Measurements from ENCODE around the gene TMEM18.

TMEM18 gene

DNA sequence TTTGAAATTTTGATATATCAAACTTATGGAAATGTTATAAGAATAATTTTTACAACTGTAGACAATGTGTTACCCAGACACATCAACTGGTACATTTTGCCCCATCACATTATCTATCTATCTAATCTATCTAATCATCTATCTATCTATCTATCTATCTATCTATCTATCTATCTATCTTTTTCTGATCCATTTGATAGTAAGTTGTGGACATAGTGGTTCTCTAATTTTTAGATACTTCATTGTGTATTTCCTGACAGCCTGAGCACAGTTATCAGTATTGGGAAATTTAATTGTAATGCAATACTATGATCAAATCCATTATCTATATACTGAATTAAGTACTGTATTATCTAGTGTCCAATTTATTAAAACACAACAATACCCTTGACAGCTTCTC, 42.0 kb upstream of the TMEM18 start:
- H3K4me3 ChIP-seq (replicated peaks in 1 of 2; ENCODE audit: low read depth in 2 of 2, low read length in 2 of 2), result no peak overlapping the region
- TF ChIP-seq, protein P1, sequence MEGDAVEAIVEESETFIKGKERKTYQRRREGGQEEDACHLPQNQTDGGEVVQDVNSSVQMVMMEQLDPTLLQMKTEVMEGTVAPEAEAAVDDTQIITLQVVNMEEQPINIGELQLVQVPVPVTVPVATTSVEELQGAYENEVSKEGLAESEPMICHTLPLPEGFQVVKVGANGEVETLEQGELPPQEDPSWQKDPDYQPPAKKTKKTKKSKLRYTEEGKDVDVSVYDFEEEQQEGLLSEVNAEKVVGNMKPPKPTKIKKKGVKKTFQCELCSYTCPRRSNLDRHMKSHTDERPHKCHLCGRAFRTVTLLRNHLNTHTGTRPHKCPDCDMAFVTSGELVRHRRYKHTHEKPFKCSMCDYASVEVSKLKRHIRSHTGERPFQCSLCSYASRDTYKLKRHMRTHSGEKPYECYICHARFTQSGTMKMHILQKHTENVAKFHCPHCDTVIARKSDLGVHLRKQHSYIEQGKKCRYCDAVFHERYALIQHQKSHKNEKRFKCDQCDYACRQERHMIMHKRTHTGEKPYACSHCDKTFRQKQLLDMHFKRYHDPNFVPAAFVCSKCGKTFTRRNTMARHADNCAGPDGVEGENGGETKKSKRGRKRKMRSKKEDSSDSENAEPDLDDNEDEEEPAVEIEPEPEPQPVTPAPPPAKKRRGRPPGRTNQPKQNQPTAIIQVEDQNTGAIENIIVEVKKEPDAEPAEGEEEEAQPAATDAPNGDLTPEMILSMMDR (IDR thresholded peaks at IDR 0.05; ENCODE audit: low read depth, low read length), result no peak

DNA sequence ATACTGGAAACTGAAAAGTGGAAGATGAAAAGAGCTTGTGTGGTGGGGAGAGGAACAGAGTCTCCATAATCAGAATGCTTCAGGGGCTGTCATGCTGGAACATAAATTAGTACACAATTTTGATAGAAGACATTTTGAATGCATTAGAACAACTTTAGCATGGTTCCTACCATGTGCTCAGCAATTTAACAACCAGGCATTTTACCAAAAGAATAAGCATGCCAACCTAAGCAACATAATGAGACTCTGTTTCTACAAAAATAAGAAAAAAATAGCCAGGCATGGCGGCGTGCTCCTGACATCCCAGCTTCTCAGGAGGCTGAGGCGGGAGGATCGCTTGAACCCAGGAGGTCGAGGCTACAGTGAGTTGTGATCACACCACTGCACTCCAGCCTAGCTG, 40.5 kb upstream of the TMEM18 start:
- TF ChIP-seq, protein P1 (IDR thresholded peaks at IDR 0.05; ENCODE audit: low read depth, low read length), result no peak
- no peak overlapping the region for H3K4me3 ChIP-seq (replicated peaks in 1 of 2; ENCODE audit: low read depth in 2 of 2, low read length in 2 of 2)
- no peak for DNase-seq (ENCODE audit: low read depth in 2 of 2)

More for the DNA sequence above, 42.0 kb upstream of the TMEM18 start:
- DNase-seq (ENCODE audit: low read depth in 2 of 2), result no peak

DNA sequence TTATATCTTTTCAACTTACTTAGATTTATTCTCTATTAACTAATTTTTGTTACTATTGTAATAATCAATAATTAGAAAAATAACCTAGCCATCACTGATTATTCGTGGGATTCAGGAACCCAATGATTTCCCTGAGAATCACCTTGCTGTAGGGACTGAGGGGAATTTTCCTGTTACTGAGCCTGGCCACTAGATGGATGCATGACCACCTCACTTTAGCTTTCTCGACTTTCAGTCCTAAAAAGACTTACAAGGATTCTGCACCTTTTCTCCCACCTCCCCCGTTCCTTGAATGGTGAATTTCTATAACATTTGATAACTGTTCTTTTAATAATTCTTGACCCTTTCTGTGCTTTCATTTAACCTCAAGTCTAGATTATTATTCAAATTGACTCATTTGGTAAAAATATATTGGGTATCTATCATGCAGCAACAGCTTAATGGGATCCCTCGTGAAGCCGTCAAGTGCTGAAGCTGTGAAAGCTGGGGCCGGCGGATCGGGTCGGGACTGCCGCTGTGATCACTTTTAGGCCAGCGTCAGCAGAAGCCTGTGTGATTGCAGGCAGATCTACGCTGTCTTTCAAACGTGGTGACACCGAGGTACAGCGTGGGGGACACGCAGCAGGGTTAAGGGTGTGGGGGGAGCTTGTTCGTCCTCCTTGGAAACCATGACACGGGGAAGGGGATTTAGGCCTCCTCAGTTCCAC, 38.8 kb upstream of the TMEM18 start:
- TF ChIP-seq, protein P1 (IDR thresholded peaks at IDR 0.05; ENCODE audit: low read depth, low read length), result peak; percentile 22
- H3K4me3 ChIP-seq (replicated peaks in 1 of 2; ENCODE audit: low read depth in 2 of 2, low read length in 2 of 2), result no peak overlapping the region
- DNase-seq (ENCODE audit: low read depth in 2 of 2), result peak; percentile 11 to 18

DNA sequence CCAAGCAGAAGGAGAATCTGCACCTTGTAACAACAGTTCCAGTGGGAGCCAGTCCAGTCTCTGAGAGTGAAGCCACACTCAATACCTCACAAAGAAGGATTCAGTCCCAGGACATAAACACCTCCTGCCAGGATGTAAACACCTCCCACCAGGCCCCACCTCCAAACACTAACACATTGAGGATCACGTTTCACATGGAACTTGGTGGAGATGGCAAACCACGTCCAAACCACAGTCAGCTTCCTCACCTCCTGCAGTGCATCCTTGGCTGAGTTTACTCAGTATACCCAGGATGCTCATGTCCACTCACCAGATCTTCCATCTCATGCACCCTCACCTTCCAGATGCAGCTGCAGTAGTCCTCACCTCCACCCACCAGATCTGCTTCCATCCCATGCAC, 37.8 kb upstream of the TMEM18 start:
- DNase-seq (ENCODE audit: low read depth in 2 of 2), result no peak

DNA sequence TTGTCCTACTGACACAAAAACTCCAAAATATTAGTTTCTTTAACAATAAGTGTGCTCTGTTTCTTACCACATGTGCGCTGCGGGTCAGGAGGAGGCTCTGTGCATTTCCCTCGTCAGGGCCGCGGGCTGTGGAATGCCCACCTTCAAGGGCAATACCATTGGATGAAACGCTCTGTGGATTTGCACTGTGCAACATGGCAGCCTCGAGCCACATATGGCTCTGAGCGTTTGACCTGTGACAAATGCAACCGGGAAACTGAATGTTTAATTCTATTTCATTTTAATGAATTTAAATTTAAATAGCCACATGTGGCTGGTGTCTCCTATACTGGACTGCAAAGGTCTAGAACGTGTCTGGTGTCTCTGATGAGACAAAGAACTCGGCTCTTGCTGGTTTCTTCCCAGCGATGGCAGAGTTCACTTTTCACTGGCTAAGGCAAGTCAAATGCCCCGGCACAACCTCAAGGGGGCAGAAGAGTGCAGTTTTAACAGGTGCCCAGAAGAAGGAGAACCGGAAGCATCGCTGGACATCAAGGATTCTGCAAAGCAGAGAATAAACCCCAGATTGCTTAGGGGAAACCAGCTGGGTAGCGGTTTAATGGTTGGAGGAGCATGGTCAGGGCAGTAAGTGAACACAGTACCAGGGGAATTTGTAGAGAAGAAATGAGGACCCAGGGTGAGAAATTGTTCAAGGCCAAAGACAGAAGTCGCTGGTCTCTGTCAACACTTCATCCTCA, 37.0 kb upstream of the TMEM18 start:
- TF ChIP-seq, protein P1 (IDR thresholded peaks at IDR 0.05; ENCODE audit: low read depth, low read length), result peak; percentile 62
- DNase-seq (ENCODE audit: low read depth in 2 of 2), result peak; percentile 50 to 59
- H3K4me3 ChIP-seq (replicated peaks in 1 of 2; ENCODE audit: low read depth in 2 of 2, low read length in 2 of 2), result no peak overlapping the region

More for the DNA sequence above, 37.8 kb upstream of the TMEM18 start:
- H3K4me3 ChIP-seq (replicated peaks in 1 of 2; ENCODE audit: low read depth in 2 of 2, low read length in 2 of 2), result no peak overlapping the region
- TF ChIP-seq, protein P1 (IDR thresholded peaks at IDR 0.05; ENCODE audit: low read depth, low read length), result no peak

DNA sequence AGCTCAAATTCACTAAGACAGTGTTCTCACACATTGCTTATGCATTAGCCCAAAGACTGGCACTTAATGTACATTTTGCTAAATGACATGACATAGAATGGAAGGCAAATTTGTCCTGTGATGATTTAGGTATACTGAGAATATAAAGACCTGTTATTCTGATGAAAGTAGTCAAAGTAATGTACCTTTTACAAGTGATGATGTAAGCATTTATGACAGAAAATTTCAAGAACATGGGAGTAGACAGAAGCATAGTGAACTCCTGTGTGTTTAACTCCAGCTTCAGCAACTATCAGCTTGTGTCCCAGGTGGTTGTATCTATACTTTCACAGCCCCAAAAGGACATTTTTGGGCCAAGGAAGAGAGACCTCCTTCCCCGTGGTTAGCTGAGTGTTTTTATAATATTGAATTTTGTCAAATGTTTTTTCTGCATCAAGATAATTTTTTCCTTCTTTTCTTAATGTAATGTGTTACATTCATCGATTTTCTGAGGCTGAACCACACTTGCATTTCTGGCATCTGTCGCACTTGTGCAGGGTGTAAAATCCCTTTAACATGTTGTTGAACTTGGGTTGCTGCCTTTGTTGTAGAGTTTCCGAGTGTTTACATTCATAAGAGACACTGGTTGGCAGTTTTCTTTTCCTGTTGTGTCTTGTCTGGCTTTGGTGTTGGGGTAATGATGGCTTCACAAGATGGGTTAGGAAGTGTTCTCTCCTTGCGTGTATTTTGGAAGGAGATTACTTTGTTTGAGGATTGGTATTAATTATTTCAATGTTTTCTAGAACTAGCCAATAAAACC, 33.9 kb upstream of the TMEM18 start:
- TF ChIP-seq, protein P1 (IDR thresholded peaks at IDR 0.05; ENCODE audit: low read depth, low read length), result no peak
- DNase-seq (ENCODE audit: low read depth in 2 of 2), result no peak
- no peak overlapping the region for H3K4me3 ChIP-seq (replicated peaks in 1 of 2; ENCODE audit: low read depth in 2 of 2, low read length in 2 of 2)
